ENCODE data around the gene PPARD. TPM values are rescaled to one million over a fixed set of nuclear protein-coding genes. Genes with fewer than 3 reads are reported as not detected.
A peak's percentile ranks its signal among the peaks of the same experiment; 100 is the strongest.

PPARD gene
- total RNA-seq, 1 experiment from 2014 or later, result 2.5 TPM

GRCh38 chr6:35365594-35366203, 23.3 kb downstream of the PPARD start:
- H3K79me2 ChIP-seq (ENCODE audit: low read length), result no peaks in the 10 kb centered on the region
- DNase-seq, result no peak

GRCh38 chr6:35366204-35366596, 23.8 kb downstream of the PPARD start:
- Histone ChIP-seq H3K9ac (ENCODE audit: low read length) (no peak overlapping the region), H3K4me2 (ENCODE audit: low read depth, low read length, poor library complexity, severe bottlenecking) (no peak overlapping the region), H3K79me2 (ENCODE audit: low read length) (no peaks in the 10 kb centered on the region), H3K27me3 (ENCODE audit: low read length) (no peaks in the 10 kb centered on the region), H3K9me3 (ENCODE audit: low read length) (no peaks in the 10 kb centered on the region), H2AFZ (ENCODE audit: low read length) (no peak overlapping the region), H3K4me3 (ENCODE audit: low read length) (no peak overlapping the region), H4K20me1 (ENCODE audit: insufficient read depth, low read depth, low read length) (peaks cover 7% of the 10 kb centered on the region; the same call in 1 of the 2 replicates), H3K27ac (ENCODE audit: low read length) (no peak overlapping the region), H3K4me1 (ENCODE audit: low read length) (peaks cover 38% of the 10 kb centered on the region), H3K36me3 (ENCODE audit: insufficient read depth, low read length) (no peaks in the 10 kb centered on the region), H3K9me2 (replicated peaks; ENCODE audit: insufficient read depth, low read length) (no peaks in the 10 kb centered on the region)
- DNase-seq, result no peak

More at GRCh38 chr6:35365594-35366203, 23.3 kb downstream of the PPARD start:
- no peaks in the 10 kb centered on the region for H3K9me2 ChIP-seq (replicated peaks; ENCODE audit: insufficient read depth, low read length)
- no peak overlapping the region for H3K4me2 ChIP-seq (ENCODE audit: low read depth, low read length, poor library complexity, severe bottlenecking)
- no peaks in the 10 kb centered on the region for H3K36me3 ChIP-seq (ENCODE audit: insufficient read depth, low read length)
- peaks cover 36% of the 10 kb centered on the region for H3K4me1 ChIP-seq (ENCODE audit: low read length)
- H3K27me3 ChIP-seq (ENCODE audit: low read length), result no peaks in the 10 kb centered on the region
- H3K4me3 ChIP-seq (ENCODE audit: low read length), result no peak overlapping the region
- H3K27ac ChIP-seq (ENCODE audit: low read length), result no peak overlapping the region
- H2AFZ ChIP-seq (ENCODE audit: low read length), result no peak overlapping the region
- H4K20me1 ChIP-seq (ENCODE audit: insufficient read depth, low read depth, low read length), result peaks cover 7% of the 10 kb centered on the region; the same call in 1 of the 2 replicates
- H3K9ac ChIP-seq (ENCODE audit: low read length), result no peak overlapping the region
- no peaks in the 10 kb centered on the region for H3K9me3 ChIP-seq (ENCODE audit: low read length)

GRCh38 chr6:35367646-35368037, 25.3 kb downstream of the PPARD start:
- Histone ChIP-seq H3K9me2 (replicated peaks; ENCODE audit: insufficient read depth, low read length) (no peaks in the 10 kb centered on the region), H4K20me1 (ENCODE audit: insufficient read depth, low read depth, low read length) (peaks cover 7% of the 10 kb centered on the region; the same call in 1 of the 2 replicates), H3K36me3 (ENCODE audit: insufficient read depth, low read length) (no peaks in the 10 kb centered on the region), H3K4me1 (ENCODE audit: low read length) (peaks cover 36% of the 10 kb centered on the region), H3K27me3 (ENCODE audit: low read length) (no peaks in the 10 kb centered on the region), H3K79me2 (ENCODE audit: low read length) (no peaks in the 10 kb centered on the region), H3K9me3 (ENCODE audit: low read length) (no peaks in the 10 kb centered on the region), H2AFZ (ENCODE audit: low read length) (no peak overlapping the region), H3K27ac (ENCODE audit: low read length) (no peak overlapping the region), H3K4me2 (ENCODE audit: low read depth, low read length, poor library complexity, severe bottlenecking) (no peak overlapping the region), H3K4me3 (ENCODE audit: low read length) (no peak overlapping the region), H3K9ac (ENCODE audit: low read length) (no peak overlapping the region)
- no peak for DNase-seq

GRCh38 chr6:35368038-35368887, 25.9 kb downstream of the PPARD start:
- Histone ChIP-seq H3K4me1 (ENCODE audit: low read length) (peaks cover 30% of the 10 kb centered on the region), H3K9me2 (replicated peaks; ENCODE audit: insufficient read depth, low read length) (no peaks in the 10 kb centered on the region), H3K79me2 (ENCODE audit: low read length) (no peaks in the 10 kb centered on the region), H3K9ac (ENCODE audit: low read length) (no peak overlapping the region), H3K4me3 (ENCODE audit: low read length) (no peak overlapping the region), H3K36me3 (ENCODE audit: insufficient read depth, low read length) (no peaks in the 10 kb centered on the region), H3K9me3 (ENCODE audit: low read length) (no peaks in the 10 kb centered on the region), H4K20me1 (ENCODE audit: insufficient read depth, low read depth, low read length) (peaks cover 7% of the 10 kb centered on the region; the same call in 1 of the 2 replicates), H3K4me2 (ENCODE audit: low read depth, low read length, poor library complexity, severe bottlenecking) (no peak overlapping the region), H2AFZ (ENCODE audit: low read length) (no peak overlapping the region), H3K27ac (ENCODE audit: low read length) (no peak overlapping the region), H3K27me3 (ENCODE audit: low read length) (no peaks in the 10 kb centered on the region)
- no peak for DNase-seq

- H3K4me1 ChIP-seq (ENCODE audit: low read length), result peaks cover 23% of the 10 kb centered on the region
- no peaks in the 10 kb centered on the region for H3K9me3 ChIP-seq (ENCODE audit: low read length)
- H3K36me3 ChIP-seq (ENCODE audit: insufficient read depth, low read length), result no peaks in the 10 kb centered on the region
- no peak overlapping the region for H3K27ac ChIP-seq (ENCODE audit: low read length)
- no peak overlapping the region for H3K4me2 ChIP-seq (ENCODE audit: low read depth, low read length, poor library complexity, severe bottlenecking)
- no peak overlapping the region for H3K9ac ChIP-seq (ENCODE audit: low read length)
- peak; percentile 58 for DNase-seq
- H2AFZ ChIP-seq (ENCODE audit: low read length), result no peak overlapping the region
- H3K4me3 ChIP-seq (ENCODE audit: low read length), result no peak overlapping the region
- H3K27me3 ChIP-seq (ENCODE audit: low read length), result no peaks in the 10 kb centered on the region
- H3K9me2 ChIP-seq (replicated peaks; ENCODE audit: insufficient read depth, low read length), result no peaks in the 10 kb centered on the region
- H3K79me2 ChIP-seq (ENCODE audit: low read length), result no peaks in the 10 kb centered on the region
- H4K20me1 ChIP-seq (ENCODE audit: insufficient read depth, low read depth, low read length), result peaks cover 7% of the 10 kb centered on the region; the same call in 1 of the 2 replicates
Measured at GRCh38 chr6:35370124-35370741, 27.9 kb downstream of the PPARD start.

GRCh38 chr6:35370785-35371493, 28.6 kb downstream of the PPARD start:
- no peaks in the 10 kb centered on the region for H3K27me3 ChIP-seq (ENCODE audit: low read length)
- H3K4me2 ChIP-seq (ENCODE audit: low read depth, low read length, poor library complexity, severe bottlenecking), result no peak overlapping the region
- H3K9me2 ChIP-seq (replicated peaks; ENCODE audit: insufficient read depth, low read length), result no peaks in the 10 kb centered on the region
- H3K4me1 ChIP-seq (ENCODE audit: low read length), result peaks cover 23% of the 10 kb centered on the region
- H2AFZ ChIP-seq (ENCODE audit: low read length), result no peak overlapping the region
- H3K9ac ChIP-seq (ENCODE audit: low read length), result no peak overlapping the region
- H3K4me3 ChIP-seq (ENCODE audit: low read length), result no peak overlapping the region
- no peaks in the 10 kb centered on the region for H3K9me3 ChIP-seq (ENCODE audit: low read length)
- no peaks in the 10 kb centered on the region for H3K79me2 ChIP-seq (ENCODE audit: low read length)
- peaks cover 7% of the 10 kb centered on the region; the same call in 1 of the 2 replicates for H4K20me1 ChIP-seq (ENCODE audit: insufficient read depth, low read depth, low read length)
- H3K27ac ChIP-seq (ENCODE audit: low read length), result no peak overlapping the region
- peak; percentile 46 for DNase-seq
- no peaks in the 10 kb centered on the region for H3K36me3 ChIP-seq (ENCODE audit: insufficient read depth, low read length)

DNA sequence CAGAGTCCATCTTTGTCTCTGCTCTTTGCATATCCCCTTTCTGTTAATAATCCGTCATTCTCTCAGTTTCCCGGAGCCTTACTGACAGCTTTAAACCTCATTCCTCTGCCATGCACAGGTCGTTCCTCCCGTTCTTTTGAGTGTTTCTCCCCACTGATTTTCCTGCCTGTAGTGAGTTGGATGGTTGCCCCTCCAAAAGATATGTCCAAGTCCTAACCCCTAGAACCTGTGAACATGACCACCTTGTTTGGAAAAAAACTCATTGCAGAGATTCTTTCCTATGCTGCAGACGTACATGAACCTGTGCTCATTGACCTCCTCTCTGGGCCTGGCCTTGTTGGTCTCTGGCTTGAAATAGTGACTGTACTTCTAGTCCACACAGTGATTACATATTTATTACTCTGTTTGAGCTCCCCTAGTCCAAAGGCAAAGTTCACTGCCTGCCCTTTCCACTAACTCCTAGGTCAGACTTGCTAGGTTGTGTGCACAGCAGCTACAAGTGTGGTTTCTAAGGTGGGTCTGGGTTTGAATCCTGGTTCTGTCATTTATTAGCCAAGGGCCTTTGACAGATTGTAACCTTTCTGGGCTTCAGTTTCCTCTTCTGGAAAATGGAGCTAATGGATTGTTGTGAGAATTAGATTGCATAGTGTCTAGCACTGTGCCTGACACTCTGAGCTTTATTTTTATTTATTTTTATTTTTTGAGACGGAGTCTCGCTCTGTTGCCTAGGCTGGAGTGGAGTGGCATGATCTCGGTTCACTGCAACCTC, 29.3 kb downstream of the PPARD start:
- H3K79me2 ChIP-seq (ENCODE audit: low read length), result no peaks in the 10 kb centered on the region
- no peaks in the 10 kb centered on the region for H3K27me3 ChIP-seq (ENCODE audit: low read length)
- H3K4me3 ChIP-seq (ENCODE audit: low read length), result no peak overlapping the region
- H4K20me1 ChIP-seq (ENCODE audit: insufficient read depth, low read depth, low read length), result peaks cover 7% of the 10 kb centered on the region; the same call in 1 of the 2 replicates
- H3K9me3 ChIP-seq (ENCODE audit: low read length), result no peaks in the 10 kb centered on the region
- H3K9ac ChIP-seq (ENCODE audit: low read length), result no peak overlapping the region
- H3K36me3 ChIP-seq (ENCODE audit: insufficient read depth, low read length), result no peaks in the 10 kb centered on the region
- peak; percentile 33 for DNase-seq
- H3K4me2 ChIP-seq (ENCODE audit: low read depth, low read length, poor library complexity, severe bottlenecking), result no peak overlapping the region
- peaks cover 23% of the 10 kb centered on the region for H3K4me1 ChIP-seq (ENCODE audit: low read length)
- H2AFZ ChIP-seq (ENCODE audit: low read length), result no peak overlapping the region
- H3K9me2 ChIP-seq (replicated peaks; ENCODE audit: insufficient read depth, low read length), result no peaks in the 10 kb centered on the region
- H3K27ac ChIP-seq (ENCODE audit: low read length), result no peak overlapping the region

All from Karpas-422 (cell line).